Frontal cortex (tissue), 4 donors: ENCODE measurements around the gene MYO5C. TPM values are rescaled to one million over a fixed set of nuclear protein-coding genes. Genes with fewer than 3 reads are reported as not detected.

Experiments used
- DNase-seq, 2 donors: peaks; one replicate each; pipeline ENCODE4 v3.0.0; 2012; ENCODE audit warnings: low spot score in 2 of 2
- FAIRE-seq: peaks from 2 replicates; lab custom pipeline; 2012; peaks lifted over from hg19 to GRCh38; lab: Jason Lieb, UNC
- small RNA-seq: library from RNA; depleted of rRNA; stranded (forward); fragments of <200 nt; gene quantifications from one replicate; pipeline ENCODE3, GENCODE V24; 2014
- total RNA-seq: library from RNA; depleted of rRNA; stranded (reverse); fragments of >200 nt; gene quantifications from one replicate; pipeline ENCODE4 v1.2.3, GENCODE V29; 2014
- donor health status: control.
- donor health status: control.
- donor health status: control.

The MYO5C gene
- total RNA-seq, 1 donor from 2014 or later: 1.6 TPM

GRCh38 chr15:52159645-52160044 lies 136.0 kb downstream of the MYO5C start:
- FAIRE-seq (no peak), DNase-seq (no peak)

GRCh38 chr15:52158084-52158765 lies 137.4 kb downstream of the MYO5C start:
- DNase-seq (no peak), FAIRE-seq (no peak)

- no peak for DNase-seq
- no peak for FAIRE-seq
These were observed 139.7 kb downstream of the MYO5C start for GRCh38 chr15:52155878-52156277.

GRCh38 chr15:52154896-52155865 lies 140.4 kb downstream of the MYO5C start:
- DNase-seq (no peak), FAIRE-seq (no peak)

GRCh38 chr15:52153900-52154895 lies 141.4 kb downstream of the MYO5C start:
- DNase-seq (no peak), FAIRE-seq (no peak)

- DNase-seq (no peak), FAIRE-seq (no peak)
These were observed 144.3 kb downstream of the MYO5C start for GRCh38 chr15:52151353-52151752.

- FAIRE-seq (no peak), DNase-seq (no peak)
These were observed 144.7 kb downstream of the MYO5C start for GRCh38 chr15:52150871-52151270.

- FAIRE-seq (no peak), DNase-seq (no peak)
These were observed 145.4 kb downstream of the MYO5C start for GRCh38 chr15:52150043-52150825.

- FAIRE-seq (no peak), DNase-seq (no peak)
These were observed 147.2 kb downstream of the MYO5C start for GRCh38 chr15:52148403-52148802.

GRCh38 chr15:52146776-52147175 lies 148.8 kb downstream of the MYO5C start:
- no peak for FAIRE-seq
- no peak for DNase-seq

- no peak for DNase-seq
- FAIRE-seq: no peak
These were observed 149.3 kb downstream of the MYO5C start for GRCh38 chr15:52146261-52146660.

GRCh38 chr15:52144656-52145178 lies 150.9 kb downstream of the MYO5C start:
- no peak for FAIRE-seq
- no peak for DNase-seq

GRCh38 chr15:52143873-52144272 lies 151.7 kb downstream of the MYO5C start:
- FAIRE-seq: no peak
- no peak for DNase-seq

Small RNA genes within 50 kb of the gene (small RNA-seq; reads per million reads assigned to genes)
- gene MIR1266 (not detected), gene RF00019 (not detected)

Other genes starting within 250 kb of the MYO5C start
- gene BCL2L10, start 183.0 kb downstream of the MYO5C start, total RNA-seq: 0.41 TPM
- 34.2 TPM for gene GNB5, start 104.4 kb downstream of the MYO5C start, total RNA-seq
- gene MYO5A, start 233.1 kb upstream of the MYO5C start, total RNA-seq: 125 TPM